Dendritic cell treated with granulocyte-macrophage colony-stimulating factor and Interleukin-4, amounts not matched to agents 40 ng/mL and 50 ng/mL, for 4 days (primary cell): Measurements from ENCODE around the gene NHLRC4.

ENCODE experiments used
- H3K27ac Mint-ChIP-seq: one replicate; pipeline ENCODE4 v1.8.0; 2022; ENCODE audit warnings: mild to moderate bottlenecking, mixed read lengths
- H3K27me3 Mint-ChIP-seq: one replicate; pipeline ENCODE4 v1.8.0; 2022; ENCODE audit warnings: mild to moderate bottlenecking, mixed read lengths
- H3K36me3 Mint-ChIP-seq: one replicate; pipeline ENCODE4 v1.8.0; 2022; ENCODE audit warnings: low read depth, mixed read lengths
- H3K4me1 Mint-ChIP-seq: one replicate; pipeline ENCODE4 v1.8.0; 2022; ENCODE audit warnings: low read depth, mixed read lengths
- H3K4me3 Mint-ChIP-seq: one replicate; pipeline ENCODE4 v1.8.0; 2022; ENCODE audit warnings: mild to moderate bottlenecking, moderate library complexity, mixed read lengths
- H3K9me3 Mint-ChIP-seq: one replicate; pipeline ENCODE4 v1.8.0; 2022; ENCODE audit warnings: mixed read lengths
- intact Hi-C: fragments of 100-400 bp; cut with micrococcal nuclease; formaldehyde crosslinking; loops from one replicate; pipeline ENCODE4 v1.15.0; 2022

The NHLRC4 gene

GRCh38 chr16:576823-577201 lies 10.0 kb downstream of the NHLRC4 start:
- no peaks in the 10 kb centered on the region for H3K27me3 Mint-ChIP-seq
- H3K36me3 Mint-ChIP-seq: peaks cover 60% of the 10 kb centered on the region
- intact Hi-C loops: no loop called here
- H3K4me3 Mint-ChIP-seq: no peak overlapping the region
- no peaks in the 10 kb centered on the region for H3K9me3 Mint-ChIP-seq
- H3K4me1 Mint-ChIP-seq: peaks cover 4% of the 10 kb centered on the region
- H3K27ac Mint-ChIP-seq: peak overlapping the region; percentile 4

DNA sequence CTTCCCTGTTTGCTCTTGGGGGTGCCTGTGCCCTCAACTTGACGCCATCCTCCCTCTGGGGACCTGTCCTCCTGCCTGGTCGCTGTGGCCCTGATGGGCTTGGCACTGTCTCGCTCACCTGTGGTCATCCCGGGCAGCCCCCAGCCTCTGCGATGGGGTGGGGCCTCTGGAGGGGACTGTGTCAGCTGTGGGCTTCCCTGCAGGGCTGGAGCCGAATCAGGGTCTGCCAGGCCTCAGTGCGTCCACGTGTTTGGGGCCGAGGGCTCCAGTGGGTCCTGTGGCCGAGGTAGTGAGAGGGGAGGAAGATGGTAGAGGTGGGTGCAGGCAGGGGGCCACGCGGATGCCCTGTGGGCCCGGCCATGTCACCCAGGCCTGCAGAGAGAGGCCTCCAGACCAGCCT lies 11.0 kb downstream of the NHLRC4 start:
- Mint-ChIP-seq H3K4me1 (no peaks in the 10 kb centered on the region), H3K27me3 (no peaks in the 10 kb centered on the region), H3K4me3 (no peak overlapping the region), H3K9me3 (no peaks in the 10 kb centered on the region), H3K36me3 (peaks cover 64% of the 10 kb centered on the region), H3K27ac (no peak overlapping the region)
- intact Hi-C loops: no loop called here

- intact Hi-C loops: no loop called here
- no peak overlapping the region for H3K27ac Mint-ChIP-seq
- peaks cover 69% of the 10 kb centered on the region for H3K36me3 Mint-ChIP-seq
- H3K4me1 Mint-ChIP-seq: no peaks in the 10 kb centered on the region
- no peaks in the 10 kb centered on the region for H3K9me3 Mint-ChIP-seq
- no peak overlapping the region for H3K4me3 Mint-ChIP-seq
- no peaks in the 10 kb centered on the region for H3K27me3 Mint-ChIP-seq
Observed at GRCh38 chr16:578232-578869, 11.5 kb downstream of the NHLRC4 start.

DNA sequence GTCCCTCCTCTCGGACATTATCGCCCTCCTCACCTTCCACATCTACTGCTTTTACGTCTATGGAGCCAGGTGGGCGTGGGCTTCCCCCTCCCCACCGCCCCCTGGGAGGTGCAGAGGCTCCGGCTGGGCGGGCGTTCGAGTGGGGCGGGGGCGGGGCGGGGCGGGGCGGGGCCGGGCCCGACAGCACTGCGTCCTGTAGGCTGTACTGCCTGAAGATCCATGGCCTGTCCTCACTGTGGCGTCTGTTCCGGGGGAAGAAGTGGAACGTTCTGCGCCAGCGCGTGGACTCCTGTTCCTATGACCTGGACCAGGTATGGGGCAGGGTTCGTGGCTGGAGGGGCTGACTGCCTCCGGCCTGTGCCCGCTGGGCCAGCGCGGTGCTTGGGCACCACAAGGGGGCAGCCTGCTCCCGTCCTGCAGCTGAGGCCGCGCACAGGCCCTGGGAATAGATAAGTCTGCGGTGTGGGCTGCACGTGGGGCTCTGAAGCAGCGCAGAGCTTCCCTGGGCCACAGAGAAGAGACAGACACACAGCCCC lies 12.1 kb downstream of the NHLRC4 start:
- Mint-ChIP-seq H3K4me1 (no peaks in the 10 kb centered on the region), H3K27me3 (no peaks in the 10 kb centered on the region), H3K9me3 (no peaks in the 10 kb centered on the region), H3K4me3 (peak overlapping the region; percentile 44), H3K36me3 (peaks cover 69% of the 10 kb centered on the region), H3K27ac (no peak overlapping the region)
- intact Hi-C loops: loop anchor here (1.0 kb wide), 2 partner anchors 81 to 88 kb away; no protein-coding TSS in a partner anchor

DNA sequence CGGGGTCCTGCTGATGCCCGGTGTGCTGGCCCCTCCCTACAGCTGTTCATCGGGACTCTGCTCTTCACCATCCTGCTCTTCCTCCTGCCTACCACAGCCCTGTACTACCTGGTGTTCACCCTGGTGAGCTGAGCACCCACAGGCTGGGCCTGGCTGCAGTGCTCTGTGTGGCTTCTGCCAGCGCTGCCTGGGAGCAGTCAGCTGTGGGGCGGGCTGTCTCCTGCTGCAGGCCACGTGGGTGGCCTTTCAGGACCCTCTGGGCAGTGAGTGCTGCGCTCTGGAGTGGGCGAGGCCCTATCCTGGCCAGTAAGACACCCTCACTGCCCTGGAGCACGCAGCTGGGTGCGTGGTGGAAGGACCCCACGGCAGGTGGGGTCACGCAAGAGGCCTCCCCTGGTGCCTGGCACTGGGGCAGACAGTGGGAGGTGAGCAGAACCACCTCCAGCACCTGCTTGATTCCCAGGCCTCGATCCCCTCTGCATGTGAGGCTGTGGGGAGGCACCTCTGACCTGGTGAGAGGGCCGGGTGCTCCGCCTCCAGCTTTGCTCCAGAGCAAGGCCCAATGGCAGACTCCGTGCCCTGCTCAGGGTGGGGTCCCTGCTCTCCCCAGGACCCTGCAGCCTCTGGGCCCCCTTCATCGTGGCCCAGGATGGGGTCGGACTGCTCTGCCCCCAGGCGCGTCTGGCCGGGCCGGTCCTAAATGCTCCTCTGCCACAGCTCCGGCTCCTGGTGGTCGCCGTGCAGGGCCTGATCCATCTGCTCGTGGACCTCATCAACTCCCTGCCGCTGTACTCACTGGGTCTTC lies 13.5 kb downstream of the NHLRC4 start:
- Mint-ChIP-seq H3K4me3 (no peak overlapping the region), H3K9me3 (no peaks in the 10 kb centered on the region), H3K36me3 (peaks cover 55% of the 10 kb centered on the region), H3K27ac (no peak overlapping the region), H3K4me1 (no peaks in the 10 kb centered on the region), H3K27me3 (peaks cover 3% of the 10 kb centered on the region)
- intact Hi-C loops: no loop called here

DNA sequence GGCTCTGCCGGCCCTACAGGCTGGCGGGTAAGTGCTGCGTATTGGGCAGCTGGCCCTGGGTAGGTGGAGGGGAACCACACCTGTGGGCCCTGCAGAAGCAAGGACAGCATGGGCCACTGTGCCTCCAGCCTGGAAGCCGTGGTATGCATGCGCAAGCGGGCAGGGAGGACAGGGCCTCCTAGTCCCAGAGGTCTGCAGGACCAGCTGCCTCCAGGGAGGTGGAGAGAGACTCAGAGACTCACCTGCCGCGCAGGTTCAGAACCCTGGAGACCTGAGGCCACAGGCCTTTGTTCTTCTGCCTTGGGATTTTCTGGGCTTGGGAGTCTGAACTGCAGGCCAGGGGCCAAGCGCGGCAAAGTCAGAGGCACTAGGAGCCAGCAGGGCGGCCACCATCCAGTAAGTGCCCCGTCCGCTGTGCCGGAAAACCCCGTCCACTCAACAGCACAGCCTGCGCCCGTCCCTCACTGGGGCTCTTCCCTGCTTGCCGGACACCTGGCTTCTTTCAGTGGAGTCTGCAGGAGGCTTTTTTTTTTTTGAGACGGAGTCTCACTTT lies 14.2 kb downstream of the NHLRC4 start:
- H3K4me1 Mint-ChIP-seq: no peaks in the 10 kb centered on the region
- H3K27ac Mint-ChIP-seq: no peak overlapping the region
- H3K27me3 Mint-ChIP-seq: peaks cover 10% of the 10 kb centered on the region
- peaks cover 48% of the 10 kb centered on the region for H3K36me3 Mint-ChIP-seq
- H3K9me3 Mint-ChIP-seq: no peaks in the 10 kb centered on the region
- intact Hi-C loops: no loop called here
- H3K4me3 Mint-ChIP-seq: no peak overlapping the region

GRCh38 chr16:582218-582613 lies 15.4 kb downstream of the NHLRC4 start:
- H3K4me3 Mint-ChIP-seq: no peak overlapping the region
- intact Hi-C loops: no loop called here
- peaks cover 2% of the 10 kb centered on the region for H3K4me1 Mint-ChIP-seq
- no peaks in the 10 kb centered on the region for H3K9me3 Mint-ChIP-seq
- H3K27me3 Mint-ChIP-seq: peaks cover 17% of the 10 kb centered on the region
- peaks cover 39% of the 10 kb centered on the region for H3K36me3 Mint-ChIP-seq
- no peak overlapping the region for H3K27ac Mint-ChIP-seq

DNA sequence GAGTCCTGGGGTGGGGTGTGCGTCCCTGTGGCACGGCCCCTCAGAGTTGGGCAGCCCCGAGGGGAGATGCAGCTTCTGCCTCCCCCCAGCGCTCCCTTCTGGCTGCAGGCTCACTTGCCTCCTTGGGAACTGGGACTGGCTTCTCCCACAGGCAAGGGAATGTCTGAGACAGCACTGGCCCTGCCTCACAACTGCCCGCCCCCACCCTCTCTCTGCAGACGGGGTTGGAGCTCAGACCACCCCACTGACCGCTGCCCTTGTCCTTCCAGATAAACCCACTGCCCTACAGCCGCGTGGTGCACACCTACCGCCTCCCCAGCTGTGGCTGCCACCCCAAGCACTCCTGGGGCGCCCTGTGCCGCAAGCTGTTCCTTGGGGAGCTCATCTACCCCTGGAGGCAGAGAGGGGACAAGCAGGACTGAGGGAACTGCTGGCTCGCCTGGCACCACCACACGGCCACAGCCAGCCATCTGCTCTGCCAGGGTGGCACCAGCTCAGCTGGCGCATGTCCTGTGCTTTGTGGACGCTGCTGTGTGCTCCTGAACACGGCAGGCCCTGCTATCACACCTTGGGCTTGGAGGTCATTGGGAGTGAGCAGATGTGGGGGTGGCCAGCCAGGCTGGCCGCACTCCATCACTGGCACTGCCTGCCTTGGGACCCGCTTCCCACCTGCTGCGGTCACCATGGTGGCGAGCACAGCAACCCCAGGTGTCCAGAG lies 16.0 kb downstream of the NHLRC4 start:
- H3K27me3 Mint-ChIP-seq: peaks cover 17% of the 10 kb centered on the region
- intact Hi-C loops: no loop called here
- no peaks in the 10 kb centered on the region for H3K9me3 Mint-ChIP-seq
- H3K27ac Mint-ChIP-seq: no peak overlapping the region
- peaks cover 6% of the 10 kb centered on the region for H3K4me1 Mint-ChIP-seq
- peaks cover 39% of the 10 kb centered on the region for H3K36me3 Mint-ChIP-seq
- no peak overlapping the region for H3K4me3 Mint-ChIP-seq

- intact Hi-C loops: no loop called here
- peaks cover 17% of the 10 kb centered on the region for H3K27me3 Mint-ChIP-seq
- H3K4me1 Mint-ChIP-seq: peaks cover 13% of the 10 kb centered on the region
- H3K27ac Mint-ChIP-seq: no peak overlapping the region
- no peak overlapping the region for H3K4me3 Mint-ChIP-seq
- no peaks in the 10 kb centered on the region for H3K9me3 Mint-ChIP-seq
- H3K36me3 Mint-ChIP-seq: peaks cover 42% of the 10 kb centered on the region
Observed at GRCh38 chr16:583470-583814, 16.6 kb downstream of the NHLRC4 start.

GRCh38 chr16:583815-584591 lies 17.2 kb downstream of the NHLRC4 start:
- H3K27ac Mint-ChIP-seq: no peak overlapping the region
- H3K4me1 Mint-ChIP-seq: peaks cover 16% of the 10 kb centered on the region
- no peaks in the 10 kb centered on the region for H3K9me3 Mint-ChIP-seq
- H3K4me3 Mint-ChIP-seq: no peak overlapping the region
- intact Hi-C loops: no loop called here
- H3K27me3 Mint-ChIP-seq: peaks cover 17% of the 10 kb centered on the region
- H3K36me3 Mint-ChIP-seq: peaks cover 47% of the 10 kb centered on the region

DNA sequence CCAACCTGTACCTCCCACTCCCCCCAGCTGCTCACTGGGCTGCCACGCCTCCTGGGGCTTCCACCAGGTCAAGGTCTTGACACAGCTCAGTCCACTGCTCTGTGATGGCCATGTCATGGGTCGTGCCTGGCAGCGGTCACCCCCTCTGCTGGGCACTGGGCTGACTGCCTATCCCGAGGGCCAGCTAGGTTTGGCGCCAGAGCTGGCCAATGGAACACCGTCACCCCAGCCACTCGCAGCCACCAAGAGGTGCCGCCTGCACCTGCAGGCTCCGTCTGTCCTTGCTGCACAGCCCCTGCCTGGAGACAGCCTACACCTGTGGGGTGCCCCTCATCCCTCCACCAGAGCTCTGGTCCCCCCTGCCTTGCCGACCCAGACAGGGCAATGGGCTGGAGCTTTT lies 18.5 kb downstream of the NHLRC4 start:
- Mint-ChIP-seq H3K9me3 (no peaks in the 10 kb centered on the region), H3K27me3 (peaks cover 17% of the 10 kb centered on the region), H3K4me1 (peaks cover 16% of the 10 kb centered on the region), H3K36me3 (peaks cover 52% of the 10 kb centered on the region), H3K4me3 (no peak overlapping the region), H3K27ac (peak overlapping the region; percentile 52)
- intact Hi-C loops: no loop called here

GRCh38 chr16:586047-586644 lies 19.3 kb downstream of the NHLRC4 start:
- Mint-ChIP-seq H3K9me3 (no peaks in the 10 kb centered on the region), H3K36me3 (peaks cover 44% of the 10 kb centered on the region), H3K4me1 (peaks cover 24% of the 10 kb centered on the region), H3K4me3 (no peak overlapping the region), H3K27ac (no peak overlapping the region), H3K27me3 (peaks cover 17% of the 10 kb centered on the region)
- intact Hi-C loops: no loop called here
